ENCODE measurements around the gene USP50. TPM values are rescaled to one million over a fixed set of nuclear protein-coding genes. Genes with fewer than 3 reads are reported as not detected.
"Not testable (repeated sequence)": the region's sequence is repeated elsewhere in the genome, so short reads cannot be mapped to it uniquely, and the experiment has no call there.

USP50 gene
- total and polyA plus RNA-seq, 2 of the 13 experiments (the other 11 are each of a cell fraction or from before 2014, with no cell fraction given): 0.86 TPM; not detected in 1

DNA sequence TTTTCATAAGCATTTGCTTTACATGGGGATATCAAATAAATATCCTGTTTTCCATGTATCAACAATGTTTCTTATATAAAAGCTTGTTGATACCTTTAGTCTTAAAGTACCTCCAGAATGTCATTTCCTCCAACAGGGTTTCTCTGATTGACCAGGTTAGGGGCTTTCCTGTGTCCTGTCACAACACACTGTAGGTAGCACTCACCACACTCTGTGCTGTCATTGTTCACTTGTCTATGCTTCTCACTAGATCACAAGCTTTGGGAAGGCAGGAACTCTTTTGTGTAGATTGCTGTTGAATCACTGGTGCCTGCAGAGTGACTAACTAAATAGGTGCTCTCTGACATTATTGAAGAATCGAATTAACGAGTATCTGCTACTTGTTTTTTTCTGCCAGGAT, 49.8 kb downstream of the USP50 start:
- Histone ChIP-seq H3K27me3 (ENCODE audit: control insufficient read depth in 1 of 2, insufficient read depth in 2 of 2, low read length in 2 of 2) (no peaks in the 10 kb centered on the region), H3K4me2 (ENCODE audit: low read depth, low read length) (no peak overlapping the region), H2AFZ (ENCODE audit: low read length) (no peak overlapping the region), H4K20me1 (ENCODE audit: insufficient read depth, low read length) (no peaks in the 10 kb centered on the region), H3K9me3 (ENCODE audit: low read length) (no peaks in the 10 kb centered on the region), H3K27ac (ENCODE audit: extremely low read length, insufficient read depth, low read length) (no peak overlapping the region), H3K79me2 (ENCODE audit: insufficient read depth, low read length) (no peaks in the 10 kb centered on the region), H3K36me3 (replicated peaks in 1 of 2; ENCODE audit: control insufficient read depth in 1 of 2, insufficient read depth in 2 of 2, low read length in 2 of 2) (peaks cover 16 to 53% of the 10 kb centered on the region in 2 experiments), H3K9ac (ENCODE audit: insufficient read depth, low read depth, low read length) (no peak overlapping the region), H3K4me1 (ENCODE audit: insufficient read depth, low read length) (no peaks in the 10 kb centered on the region), H3K4me3 (replicated peaks in 1 of 3; ENCODE audit: insufficient read depth in 1 of 3, low read depth in 2 of 3, low read length in 3 of 3) (no peak overlapping the region)
- WGBS (ENCODE audit: low lambda C conversion rate): 94% methylated on average over 2 of the region's 2 CpGs
- in situ Hi-C loops (cut with HindIII; ENCODE audit: extremely low pct_ligation_motif_present, low pct_unique_long_range_greater_than_20kb): no loop called here
- POLR2A ChIA-PET: no interaction called here
- DNase-seq (ENCODE audit: low spot score) (no peak), FAIRE-seq (no peak), ATAC-seq (no peak)
- CTCF ChIA-PET (ENCODE audit: low intra/inter-chr PET ratio, low total read pairs): no interaction called here
- no peak for TF ChIP-seq ASH2L (IDR thresholded peaks at IDR 0.05; ENCODE audit: insufficient read length, low read depth, low read length)
- TF ChIP-seq, protein P1, sequence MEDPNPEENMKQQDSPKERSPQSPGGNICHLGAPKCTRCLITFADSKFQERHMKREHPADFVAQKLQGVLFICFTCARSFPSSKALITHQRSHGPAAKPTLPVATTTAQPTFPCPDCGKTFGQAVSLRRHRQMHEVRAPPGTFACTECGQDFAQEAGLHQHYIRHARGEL (CRISPR knock-in tag; IDR thresholded peaks at IDR 0.05): no peak
- TF ChIP-seq ZNF577 (CRISPR knock-in tag; IDR thresholded peaks at IDR 0.05; ENCODE audit: borderline replicate concordance, low read depth): no peak
- no peak for TF ChIP-seq ZBED4 (CRISPR knock-in tag; IDR thresholded peaks at IDR 0.05; ENCODE audit: borderline replicate concordance)
- no peak for TF ChIP-seq KLF15 (CRISPR knock-in tag; IDR thresholded peaks at IDR 0.05; ENCODE audit: borderline replicate concordance)
- no peak for TF ChIP-seq FOXJ3 (CRISPR knock-in tag; IDR thresholded peaks at IDR 0.05; ENCODE audit: borderline replicate concordance)
- TF ChIP-seq, protein P2, sequence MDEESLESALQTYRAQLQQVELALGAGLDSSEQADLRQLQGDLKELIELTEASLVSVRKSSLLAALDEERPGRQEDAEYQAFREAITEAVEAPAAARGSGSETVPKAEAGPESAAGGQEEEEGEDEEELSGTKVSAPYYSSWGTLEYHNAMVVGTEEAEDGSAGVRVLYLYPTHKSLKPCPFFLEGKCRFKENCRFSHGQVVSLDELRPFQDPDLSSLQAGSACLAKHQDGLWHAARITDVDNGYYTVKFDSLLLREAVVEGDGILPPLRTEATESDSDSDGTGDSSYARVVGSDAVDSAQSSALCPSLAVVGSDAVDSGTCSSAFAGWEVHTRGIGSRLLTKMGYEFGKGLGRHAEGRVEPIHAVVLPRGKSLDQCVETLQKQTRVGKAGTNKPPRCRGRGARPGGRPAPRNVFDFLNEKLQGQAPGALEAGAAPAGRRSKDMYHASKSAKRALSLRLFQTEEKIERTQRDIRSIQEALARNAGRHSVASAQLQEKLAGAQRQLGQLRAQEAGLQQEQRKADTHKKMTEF (CRISPR knock-in tag; IDR thresholded peaks at IDR 0.05): no peak
- TF ChIP-seq, protein P3, sequence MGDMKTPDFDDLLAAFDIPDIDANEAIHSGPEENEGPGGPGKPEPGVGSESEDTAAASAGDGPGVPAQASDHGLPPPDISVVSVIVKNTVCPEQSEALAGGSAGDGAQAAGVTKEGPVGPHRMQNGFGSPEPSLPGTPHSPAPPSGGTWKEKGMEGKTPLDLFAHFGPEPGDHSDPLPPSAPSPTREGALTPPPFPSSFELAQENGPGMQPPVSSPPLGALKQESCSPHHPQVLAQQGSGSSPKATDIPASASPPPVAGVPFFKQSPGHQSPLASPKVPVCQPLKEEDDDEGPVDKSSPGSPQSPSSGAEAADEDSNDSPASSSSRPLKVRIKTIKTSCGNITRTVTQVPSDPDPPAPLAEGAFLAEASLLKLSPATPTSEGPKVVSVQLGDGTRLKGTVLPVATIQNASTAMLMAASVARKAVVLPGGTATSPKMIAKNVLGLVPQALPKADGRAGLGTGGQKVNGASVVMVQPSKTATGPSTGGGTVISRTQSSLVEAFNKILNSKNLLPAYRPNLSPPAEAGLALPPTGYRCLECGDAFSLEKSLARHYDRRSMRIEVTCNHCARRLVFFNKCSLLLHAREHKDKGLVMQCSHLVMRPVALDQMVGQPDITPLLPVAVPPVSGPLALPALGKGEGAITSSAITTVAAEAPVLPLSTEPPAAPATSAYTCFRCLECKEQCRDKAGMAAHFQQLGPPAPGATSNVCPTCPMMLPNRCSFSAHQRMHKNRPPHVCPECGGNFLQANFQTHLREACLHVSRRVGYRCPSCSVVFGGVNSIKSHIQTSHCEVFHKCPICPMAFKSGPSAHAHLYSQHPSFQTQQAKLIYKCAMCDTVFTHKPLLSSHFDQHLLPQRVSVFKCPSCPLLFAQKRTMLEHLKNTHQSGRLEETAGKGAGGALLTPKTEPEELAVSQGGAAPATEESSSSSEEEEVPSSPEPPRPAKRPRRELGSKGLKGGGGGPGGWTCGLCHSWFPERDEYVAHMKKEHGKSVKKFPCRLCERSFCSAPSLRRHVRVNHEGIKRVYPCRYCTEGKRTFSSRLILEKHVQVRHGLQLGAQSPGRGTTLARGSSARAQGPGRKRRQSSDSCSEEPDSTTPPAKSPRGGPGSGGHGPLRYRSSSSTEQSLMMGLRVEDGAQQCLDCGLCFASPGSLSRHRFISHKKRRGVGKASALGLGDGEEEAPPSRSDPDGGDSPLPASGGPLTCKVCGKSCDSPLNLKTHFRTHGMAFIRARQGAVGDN (CRISPR knock-in tag; IDR thresholded peaks at IDR 0.05): no peak
- no TSS peak for BruUV-seq (replicated peaks)
- intact Hi-C loops (cut with micrococcal nuclease; ENCODE audit: unreplicated experiment): no loop called here

DNA sequence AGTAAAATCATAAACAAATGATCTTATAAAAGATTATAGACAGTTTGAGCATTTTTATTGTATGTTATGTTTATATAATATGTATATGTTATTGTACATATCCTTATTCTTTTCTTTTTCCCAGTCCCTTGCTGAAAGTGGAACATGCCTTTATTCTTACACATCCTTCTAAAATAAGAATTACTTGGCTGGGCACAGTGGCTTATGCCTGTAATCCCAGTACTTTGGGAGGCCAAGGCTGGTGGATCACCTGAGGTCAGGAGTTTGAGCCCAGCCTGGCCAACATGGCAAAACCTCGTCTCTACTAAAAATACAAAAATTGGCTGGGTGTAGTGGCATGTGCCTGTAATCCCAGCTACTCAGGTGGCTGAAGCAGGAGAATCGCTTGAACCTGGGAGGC, 51.9 kb downstream of the USP50 start:
- WGBS (ENCODE audit: low lambda C conversion rate): 98% methylated on average over 2 of the region's 2 CpGs
- H3K9me3 ChIP-seq (ENCODE audit: low read length); H3K9ac ChIP-seq (ENCODE audit: insufficient read depth, low read depth, low read length); H3K27ac ChIP-seq (ENCODE audit: extremely low read length, insufficient read depth, low read length); BruUV-seq (replicated peaks); in situ Hi-C loops (cut with HindIII; ENCODE audit: extremely low pct_ligation_motif_present, low pct_unique_long_range_greater_than_20kb); FAIRE-seq; H4K20me1 ChIP-seq (ENCODE audit: insufficient read depth, low read length); H3K4me3 ChIP-seq (replicated peaks in 1 of 3; ENCODE audit: insufficient read depth in 1 of 3, low read depth in 2 of 3, low read length in 3 of 3); ATAC-seq; H3K27me3 ChIP-seq (ENCODE audit: control insufficient read depth in 1 of 2, insufficient read depth in 2 of 2, low read length in 2 of 2); H3K79me2 ChIP-seq (ENCODE audit: insufficient read depth, low read length); H2AFZ ChIP-seq (ENCODE audit: low read length); H3K4me1 ChIP-seq (ENCODE audit: insufficient read depth, low read length); H3K4me2 ChIP-seq (ENCODE audit: low read depth, low read length); intact Hi-C loops (cut with micrococcal nuclease; ENCODE audit: unreplicated experiment); DNase-seq (ENCODE audit: low spot score); POLR2A ChIA-PET; CTCF ChIA-PET (ENCODE audit: low intra/inter-chr PET ratio, low total read pairs): not testable (repeated sequence)
- H3K36me3 ChIP-seq (replicated peaks in 1 of 2; ENCODE audit: control insufficient read depth in 1 of 2, insufficient read depth in 2 of 2, low read length in 2 of 2): peaks cover 19 to 68% of the 10 kb centered on the region in 2 experiments
